NCI-H2227 treated with DMSO at 0.1 percent for 48 hours (cell line): ENCODE results near the gene LRP2BP.
"Not testable (repeated sequence)": the region's sequence is repeated elsewhere in the genome, so short reads cannot be mapped to it uniquely, and the experiment has no call there.

ENCODE experiments used
- DNase-seq: peaks from one replicate; lab custom pipeline; 2025; lab: John Stamatoyannopoulos, UW

Gene LRP2BP

DNA sequence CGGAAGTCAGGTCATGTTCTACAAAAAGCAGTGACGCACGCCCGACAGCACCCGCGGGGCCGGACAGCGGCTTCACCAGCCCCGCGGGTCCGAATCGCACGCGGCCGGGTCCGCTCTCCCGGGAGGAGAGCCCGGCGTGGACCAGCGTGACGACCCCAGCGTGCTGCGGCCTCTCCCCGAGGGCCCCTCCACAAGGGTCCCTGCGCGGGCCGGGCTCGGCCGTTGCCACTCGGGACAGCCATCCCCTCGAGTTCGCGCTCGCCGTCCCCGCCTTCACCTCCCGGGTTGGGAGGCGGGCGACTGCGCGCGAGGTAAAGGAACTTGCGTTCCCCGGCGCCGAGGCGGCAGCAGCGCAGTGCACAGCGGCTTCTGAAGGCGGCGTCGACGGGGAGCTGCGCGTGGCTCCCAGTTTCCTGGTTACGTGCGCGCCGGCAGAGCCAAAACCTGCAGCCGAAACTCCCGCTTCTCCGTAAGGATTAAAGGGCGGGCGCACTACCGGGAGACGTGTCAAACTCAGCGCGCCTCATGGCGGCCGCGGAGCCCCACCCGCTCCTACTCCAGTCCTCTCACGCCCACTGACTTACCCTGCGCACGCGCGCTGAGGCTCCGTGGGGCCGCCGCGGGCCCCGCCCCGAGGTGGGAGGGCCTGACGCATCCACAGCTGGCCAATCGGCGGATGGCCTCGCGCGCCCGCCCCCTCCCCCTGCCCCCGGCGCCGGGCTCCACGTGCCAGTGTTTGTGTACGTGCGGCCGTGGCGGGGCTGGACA, 416 bp upstream of the LRP2BP start:
- DNase-seq: peak; percentile 92

DNA sequence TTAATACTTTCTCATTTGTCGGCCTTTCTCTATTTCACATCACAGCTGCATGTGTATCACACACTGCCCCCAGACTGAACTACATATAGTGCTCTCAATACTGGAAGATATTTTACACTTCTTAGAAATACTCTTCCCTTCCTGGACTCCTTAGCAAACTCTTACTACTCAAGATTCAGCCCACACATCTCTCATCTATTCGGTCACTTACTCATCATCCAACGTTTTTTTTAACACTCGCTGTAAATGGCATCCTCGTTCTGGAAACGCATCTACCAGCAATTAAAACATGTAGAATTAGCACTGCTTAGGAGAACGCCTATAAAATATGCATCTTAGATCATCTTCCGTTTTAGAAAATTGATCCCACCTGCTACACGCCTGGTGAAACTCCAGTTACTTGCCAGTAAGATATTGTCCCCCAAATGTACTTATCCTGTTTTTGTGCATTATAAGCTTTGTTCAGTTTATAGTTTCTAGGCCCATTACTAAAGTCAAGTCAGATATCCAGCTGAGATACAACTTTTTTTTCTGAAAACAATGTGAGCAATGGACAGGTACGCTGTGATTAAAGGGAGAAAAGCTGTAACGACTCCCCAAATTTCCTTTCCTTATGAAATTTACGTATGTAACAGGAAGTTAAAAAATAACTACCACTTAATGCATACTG, 1.0 kb downstream of the LRP2BP start:
- DNase-seq: peak; percentile 4

DNA sequence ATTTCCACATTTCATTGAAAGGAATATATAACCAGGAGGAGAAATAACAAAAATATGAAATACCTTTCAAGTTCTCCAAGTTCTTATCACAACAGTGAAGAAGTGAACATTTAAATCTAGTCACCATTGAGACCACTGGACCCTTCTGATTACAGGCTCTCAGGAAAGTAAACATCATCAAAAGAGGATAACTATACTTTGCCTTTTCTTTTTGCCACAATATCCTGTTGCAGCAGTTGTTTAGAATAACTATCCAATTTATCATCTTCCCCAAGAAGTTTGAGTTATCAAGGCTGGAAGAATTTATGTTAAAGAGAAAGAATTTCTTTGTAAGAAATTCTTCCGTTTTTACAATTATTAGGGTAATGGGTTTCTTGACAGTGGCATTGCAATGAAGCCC, 3.6 kb downstream of the LRP2BP start:
- no peak for DNase-seq

DNA sequence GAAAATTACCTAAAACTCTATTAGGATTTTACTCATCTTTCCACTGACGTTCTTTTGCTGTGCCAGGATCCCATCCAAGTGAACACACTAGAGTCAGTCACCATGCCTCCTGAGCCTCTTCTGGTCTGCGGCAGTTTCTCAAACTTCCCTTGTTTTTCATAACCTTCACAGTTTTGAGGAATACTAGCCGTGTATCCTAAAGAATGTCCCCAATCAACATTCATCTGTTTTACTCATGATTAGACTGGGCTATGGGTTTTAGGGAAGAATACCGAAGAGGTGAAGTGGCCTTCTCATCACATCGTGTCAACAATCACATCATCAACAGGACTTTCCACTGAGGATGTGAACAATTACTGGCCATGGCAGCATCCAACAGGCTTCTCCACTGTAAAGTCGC, 4.8 kb downstream of the LRP2BP start:
- DNase-seq: no peak

DNA sequence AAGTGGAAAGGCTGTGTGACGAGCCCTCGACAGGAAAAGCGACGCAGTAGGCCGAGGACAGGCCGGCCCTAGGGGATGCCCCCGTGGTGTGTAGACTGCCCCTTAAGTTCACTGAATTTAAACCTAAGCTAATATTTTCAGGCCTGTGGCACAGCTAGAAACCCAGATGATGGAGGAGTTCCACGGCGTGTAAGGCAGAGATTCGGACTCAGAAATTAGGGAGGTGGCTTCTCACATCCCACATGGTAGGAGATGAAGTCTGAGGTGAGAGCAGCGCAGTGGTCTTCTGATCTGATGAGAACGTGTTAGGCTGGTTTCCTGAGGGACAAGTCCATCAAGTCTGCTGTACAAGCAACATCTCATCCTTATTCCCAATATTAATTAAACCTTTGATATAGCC, 7.8 kb downstream of the LRP2BP start:
- no peak for DNase-seq

DNA sequence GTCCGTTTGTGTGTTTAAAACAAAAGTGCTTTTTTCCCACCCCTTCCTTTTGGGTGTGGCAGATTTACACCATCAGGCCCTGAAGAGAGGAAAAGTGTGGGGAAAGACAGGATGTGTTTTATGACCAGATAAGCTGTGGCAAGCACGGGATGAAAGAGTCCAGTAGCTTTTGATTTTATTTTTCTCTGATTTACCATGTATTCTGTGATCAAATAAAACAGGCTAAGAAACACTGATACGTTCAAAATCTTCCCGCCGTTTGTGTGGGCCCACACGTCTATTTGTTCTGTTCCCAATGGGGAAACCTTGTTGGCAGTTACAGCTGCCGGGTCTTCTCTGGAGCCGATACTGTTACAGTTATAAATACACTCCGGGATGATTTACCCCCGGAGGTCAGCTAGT, 10.8 kb downstream of the LRP2BP start:
- DNase-seq: peak; percentile 27

DNA sequence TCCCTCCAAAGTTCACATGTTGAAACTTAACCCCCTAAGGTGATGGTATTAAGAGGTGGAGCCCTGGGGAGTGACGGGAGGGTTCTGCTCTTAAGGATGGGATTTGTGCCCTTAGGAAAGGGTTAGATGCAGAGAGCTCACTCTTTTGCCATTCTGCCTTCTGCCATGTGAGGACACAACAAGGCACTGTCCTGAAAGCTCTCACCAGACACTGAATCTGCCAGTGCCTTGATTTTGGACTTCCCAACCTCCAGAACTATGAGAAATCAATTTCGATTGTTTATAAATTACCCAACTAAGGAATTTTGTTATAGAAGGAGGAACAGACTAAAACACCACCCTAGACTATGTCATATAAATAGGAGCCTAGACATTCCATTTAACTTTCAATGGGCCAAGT, 11.7 kb downstream of the LRP2BP start:
- no peak for DNase-seq

DNA sequence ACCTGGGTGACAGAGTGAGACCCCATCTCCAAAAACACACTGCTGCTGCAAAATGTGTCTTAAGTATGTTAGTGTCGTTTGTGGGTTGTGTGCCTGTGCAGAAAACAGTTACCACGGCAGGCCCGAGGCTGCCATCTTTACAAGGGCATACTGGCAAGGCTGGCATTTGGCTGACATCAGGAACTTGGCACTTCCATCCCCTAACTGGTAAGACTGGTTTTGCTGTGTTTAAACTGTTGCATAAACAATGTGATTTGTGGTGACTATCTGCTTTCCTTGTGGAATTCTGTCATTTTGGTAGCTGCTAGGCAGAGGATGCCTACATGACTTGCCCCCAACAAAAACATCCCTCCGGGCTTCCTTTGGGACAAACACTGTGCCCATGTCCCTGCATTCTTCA, 12.3 kb downstream of the LRP2BP start:
- no peak for DNase-seq

DNA sequence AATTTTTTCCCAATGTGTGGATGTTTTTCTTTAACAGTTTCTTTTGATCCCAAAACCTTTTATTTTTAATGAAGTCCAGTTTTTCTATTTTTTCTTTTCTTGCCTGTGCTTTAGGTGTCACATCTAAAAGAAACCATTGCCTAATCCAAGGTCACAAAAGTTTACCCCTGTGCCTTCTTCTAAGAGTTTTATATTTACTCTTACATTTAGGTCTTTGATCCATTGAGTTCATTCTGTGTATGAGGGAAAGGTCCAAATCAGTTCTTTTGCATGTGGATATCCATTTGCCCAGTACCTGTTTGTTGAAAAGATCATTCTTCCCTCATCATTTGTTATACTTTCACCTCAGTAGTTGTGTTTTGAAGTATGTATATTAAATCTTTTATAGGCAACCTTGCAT, 13.0 kb downstream of the LRP2BP start:
- DNase-seq: no peak

DNA sequence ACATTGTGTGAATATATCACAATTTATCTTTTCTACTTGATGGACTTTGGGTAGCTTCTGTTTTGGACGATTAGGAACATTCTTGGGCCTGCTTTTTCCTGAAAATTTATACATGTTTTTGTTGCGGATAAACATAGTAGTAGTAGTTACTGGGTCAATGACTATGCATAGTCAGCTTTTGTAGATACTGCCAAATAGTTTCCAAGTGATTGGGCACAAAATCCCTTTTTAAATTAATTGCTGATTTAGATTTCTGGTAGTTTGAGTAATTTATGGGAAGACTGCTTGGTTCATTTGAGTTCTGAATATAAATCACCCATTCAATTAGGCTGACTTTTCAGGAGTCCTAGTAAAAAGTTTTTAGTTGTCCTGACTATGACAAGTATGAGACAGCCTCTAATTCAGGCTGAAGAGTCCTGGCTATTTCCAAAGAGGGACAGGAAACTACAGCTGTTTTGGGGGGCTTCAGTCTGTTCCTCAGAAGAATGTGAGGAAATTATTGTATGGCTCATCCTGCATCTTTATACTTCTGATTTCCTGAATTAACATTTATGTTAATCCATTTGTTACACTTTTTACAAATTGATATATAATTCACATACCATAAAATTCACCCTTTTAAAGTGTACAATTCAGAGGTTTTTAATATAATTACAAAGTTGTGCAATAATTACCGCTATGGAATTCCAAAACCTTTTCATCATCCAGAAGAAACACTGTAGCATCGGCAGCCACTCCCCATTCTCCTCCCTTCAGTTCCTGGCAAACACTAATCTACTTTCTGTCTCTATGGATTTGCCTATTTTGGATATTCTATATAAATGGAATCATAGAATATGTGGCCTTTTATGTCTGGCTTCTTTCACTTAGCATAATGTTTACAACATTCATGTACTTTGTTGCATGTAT, 14.2 kb downstream of the LRP2BP start:
- DNase-seq: no peak

DNA sequence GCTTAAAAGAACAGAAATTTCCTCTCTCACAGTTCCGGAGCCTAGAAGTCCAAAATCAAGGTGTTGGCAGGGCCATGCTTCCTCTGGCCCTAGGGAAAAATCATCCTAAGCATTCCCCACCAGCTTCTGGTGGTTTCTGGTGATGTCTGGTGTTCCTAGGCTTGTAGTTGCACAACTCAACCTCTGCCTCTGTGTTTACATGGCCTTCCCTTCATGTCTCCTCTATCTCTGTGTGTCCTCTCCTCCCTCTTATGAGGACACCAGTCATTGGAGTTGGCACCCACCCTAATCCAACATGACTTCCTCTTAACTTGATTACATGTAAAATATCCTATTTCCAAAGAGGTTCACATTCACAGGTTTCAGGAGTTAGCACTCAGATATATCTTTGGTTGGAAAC, 15.4 kb downstream of the LRP2BP start:
- no peak for DNase-seq

DNA sequence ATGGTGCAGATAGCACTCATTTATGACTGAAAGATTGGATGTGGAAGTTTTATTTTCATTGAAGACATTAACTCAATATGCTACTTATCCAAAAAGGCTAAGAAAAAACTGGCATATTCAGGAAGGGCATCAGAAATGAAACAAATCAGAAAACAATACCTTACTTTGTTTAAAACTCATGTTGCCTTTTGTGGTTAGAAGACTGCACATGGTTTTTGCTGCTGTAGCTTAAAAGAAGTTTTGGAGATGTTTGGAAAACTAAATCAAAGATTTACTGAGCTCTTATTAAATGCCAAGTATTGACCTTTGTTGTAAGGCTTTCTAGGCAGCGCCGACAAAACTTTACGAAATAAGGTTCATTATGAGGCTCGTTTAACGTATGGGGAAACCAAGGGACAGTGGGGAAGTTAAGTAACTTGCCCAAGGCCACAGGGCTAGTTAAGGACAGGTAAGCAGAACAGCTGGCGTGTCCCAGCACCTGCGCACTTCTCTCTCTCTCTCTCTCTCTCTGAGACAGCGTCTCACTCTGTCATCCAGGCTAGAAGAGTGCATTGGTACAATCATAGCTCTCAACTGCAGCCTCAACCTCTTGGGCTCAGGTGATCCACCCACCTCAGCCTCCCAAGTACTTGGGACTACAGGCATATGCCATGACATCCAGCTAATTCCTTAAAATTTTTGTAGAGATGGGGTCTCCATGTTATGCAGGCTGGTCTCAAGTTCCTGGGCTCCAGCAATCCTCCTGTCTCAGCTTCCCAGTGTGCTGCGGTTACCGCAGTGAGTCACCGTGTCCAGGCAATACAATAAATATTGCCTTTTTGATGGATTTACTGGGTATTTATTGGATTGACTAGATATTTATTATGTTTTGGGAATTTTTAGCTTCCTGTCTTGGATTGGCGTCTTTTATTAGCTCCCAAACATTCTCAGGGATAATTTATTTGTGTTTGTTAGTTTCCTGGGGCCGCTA, 16.1 kb downstream of the LRP2BP start:
- DNase-seq: no peak

DNA sequence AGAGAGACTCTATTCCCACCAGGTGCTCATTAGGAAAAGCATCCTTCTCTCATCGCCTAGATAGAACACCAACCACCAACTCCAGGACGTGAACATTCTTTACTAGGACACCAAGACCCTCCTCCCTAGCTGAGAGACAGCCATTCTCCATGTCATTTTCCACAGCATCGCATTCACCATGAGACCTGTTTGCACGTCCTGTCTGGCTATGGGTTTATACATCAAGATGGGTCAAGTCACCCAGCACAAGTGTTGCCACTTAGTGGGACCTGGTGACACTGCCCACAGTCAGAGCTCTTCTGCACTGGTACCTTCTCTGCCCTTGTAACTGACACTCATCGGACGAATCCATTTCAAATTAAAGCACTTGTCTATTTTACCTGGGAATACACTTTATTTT, 17.5 kb downstream of the LRP2BP start:
- DNase-seq: no peak

DNA sequence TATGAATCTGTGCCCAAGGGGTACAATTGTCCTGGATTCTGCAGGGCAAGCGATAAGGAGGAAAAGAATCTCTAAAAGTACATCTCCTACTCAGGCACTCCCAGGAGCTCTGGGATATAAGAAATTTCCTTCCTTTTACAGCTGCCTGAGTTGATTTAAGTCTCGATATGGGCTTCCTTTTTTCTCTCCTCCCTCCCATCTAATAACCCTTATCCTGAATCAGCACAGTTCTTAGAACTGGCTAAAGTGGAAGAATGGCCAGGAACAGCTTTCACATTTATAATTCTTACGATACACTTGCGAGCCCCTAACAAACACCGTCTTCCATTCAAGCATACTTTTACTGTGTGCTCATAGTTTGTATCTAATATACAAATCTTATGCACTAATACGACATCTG, 21.2 kb downstream of the LRP2BP start:
- DNase-seq: no peak

DNA sequence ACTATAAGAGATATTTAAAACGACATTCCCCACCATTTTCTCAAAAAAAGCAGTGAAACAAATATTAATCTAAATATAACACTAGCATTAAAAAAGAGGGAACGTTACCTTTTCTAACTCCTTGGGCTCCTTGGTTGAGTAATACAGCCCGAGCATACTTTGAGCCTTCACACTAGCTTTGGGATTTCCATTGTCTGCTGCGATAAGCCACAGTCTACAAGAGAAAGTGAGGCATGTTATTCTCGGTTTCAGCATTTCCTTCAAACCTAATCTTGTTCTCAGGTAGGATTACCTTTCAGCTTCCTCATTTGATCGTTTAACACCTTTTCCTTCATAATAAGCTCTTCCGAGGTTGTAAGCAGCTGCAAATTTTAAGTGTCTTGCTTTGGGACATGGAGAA, 21.7 kb downstream of the LRP2BP start:
- DNase-seq: no peak

DNA sequence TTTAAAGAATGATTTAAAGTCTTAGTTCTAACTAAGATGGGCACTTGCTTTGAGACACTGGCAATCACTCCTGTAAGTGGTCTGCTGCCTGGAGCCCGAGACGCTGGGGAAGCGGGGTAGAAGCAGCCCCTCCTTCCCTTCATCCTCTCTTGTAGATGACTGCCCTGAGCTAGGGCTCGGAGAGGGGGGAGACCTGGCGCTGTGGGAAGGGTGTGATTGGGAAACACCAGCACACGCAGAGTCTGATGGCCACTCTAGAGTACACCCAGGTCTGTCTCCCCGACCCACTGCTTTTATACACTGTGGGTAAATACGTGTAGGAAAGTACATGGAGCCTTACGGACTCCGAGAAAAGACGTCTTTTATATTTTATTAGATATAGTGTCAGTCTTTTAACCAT, 24.0 kb downstream of the LRP2BP start:
- no peak for DNase-seq

DNA sequence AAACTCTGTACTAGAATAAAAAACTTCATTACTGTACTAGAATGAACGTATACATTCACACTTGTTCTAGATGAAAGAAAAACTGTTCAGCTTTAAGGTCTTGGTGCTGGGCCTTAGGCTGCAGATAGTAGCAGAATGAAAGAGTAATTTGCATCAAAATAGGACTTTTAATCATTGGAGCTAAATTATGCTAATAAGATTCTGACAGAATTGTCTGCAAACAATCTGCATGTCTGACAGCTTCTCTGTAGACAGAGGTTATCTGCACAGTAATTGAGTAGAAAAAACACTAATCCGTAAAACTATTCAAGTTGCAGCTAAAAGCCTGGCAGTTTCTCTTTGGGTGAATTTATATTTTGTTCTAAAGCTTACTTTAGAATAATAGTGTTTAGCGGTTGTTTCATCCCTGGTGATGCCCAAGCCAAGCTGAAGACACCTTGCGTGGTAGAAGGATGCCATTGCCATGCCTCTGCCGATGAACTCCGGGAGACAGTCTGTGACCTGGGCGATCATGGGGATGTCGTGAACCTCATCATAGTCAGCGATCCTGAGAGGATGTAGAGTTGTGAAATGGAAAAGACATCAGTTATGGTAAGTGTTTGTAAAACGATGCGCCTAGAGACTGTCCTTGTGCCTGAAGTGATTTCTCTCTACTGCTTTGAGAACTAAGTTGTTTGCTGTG, 25.3 kb downstream of the LRP2BP start:
- no peak for DNase-seq

DNA sequence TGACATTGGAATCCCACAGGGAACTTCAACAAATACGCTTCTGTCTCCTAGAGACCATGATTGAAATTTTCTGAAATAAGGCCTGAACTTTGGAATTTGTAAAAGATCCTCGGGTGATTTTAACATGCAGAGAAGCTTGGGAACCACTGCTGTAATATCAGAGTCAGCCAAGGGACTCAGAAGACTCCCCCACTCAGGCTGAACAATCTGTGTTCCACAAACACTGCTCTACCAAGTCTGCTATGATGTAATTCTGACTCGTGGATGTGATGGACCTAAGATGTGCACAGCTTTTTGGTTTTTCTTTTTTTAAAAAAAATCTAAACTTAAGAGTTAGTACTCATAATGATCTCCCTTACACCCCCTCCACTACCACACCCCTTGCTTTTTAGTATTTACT, 26.0 kb downstream of the LRP2BP start:
- DNase-seq: no peak

DNA sequence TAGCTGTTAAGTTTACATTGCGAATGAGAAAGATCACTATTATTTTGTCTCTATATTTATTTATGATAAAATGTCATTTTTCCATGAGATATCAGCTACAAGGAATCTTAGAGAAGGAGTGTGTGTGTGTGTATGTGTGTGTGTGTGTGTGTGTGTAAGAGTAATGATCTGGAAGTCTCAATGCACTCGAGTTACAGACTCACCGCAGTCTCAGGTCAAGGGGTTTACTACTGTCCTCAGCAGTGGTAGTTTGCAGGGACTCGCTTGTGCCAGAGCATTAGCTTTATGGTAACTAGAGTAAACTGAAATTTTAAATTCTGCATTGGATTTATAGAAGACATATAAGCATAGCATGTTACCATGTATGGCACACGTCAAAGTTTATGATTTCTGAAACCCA, 30.8 kb downstream of the LRP2BP start:
- no peak for DNase-seq

DNA sequence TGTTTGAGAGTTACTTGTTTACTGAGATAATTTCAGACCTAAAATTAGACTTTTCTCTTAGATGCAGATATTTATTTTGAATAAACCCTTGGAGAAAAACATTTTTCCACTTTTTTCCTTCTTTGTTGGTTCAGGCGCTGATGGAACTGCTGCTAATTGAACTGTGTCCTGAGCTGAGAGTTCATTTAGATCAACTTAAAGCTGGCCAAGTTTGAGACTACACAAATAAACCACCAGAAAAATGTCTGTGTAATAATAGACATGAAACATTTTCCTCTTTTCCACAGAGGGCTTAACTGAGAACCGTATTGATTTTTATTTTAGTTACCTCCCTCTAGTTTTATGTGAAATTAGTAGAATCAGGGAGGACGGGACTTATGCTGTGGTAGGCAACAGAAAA, 32.5 kb downstream of the LRP2BP start:
- no peak for DNase-seq

DNA sequence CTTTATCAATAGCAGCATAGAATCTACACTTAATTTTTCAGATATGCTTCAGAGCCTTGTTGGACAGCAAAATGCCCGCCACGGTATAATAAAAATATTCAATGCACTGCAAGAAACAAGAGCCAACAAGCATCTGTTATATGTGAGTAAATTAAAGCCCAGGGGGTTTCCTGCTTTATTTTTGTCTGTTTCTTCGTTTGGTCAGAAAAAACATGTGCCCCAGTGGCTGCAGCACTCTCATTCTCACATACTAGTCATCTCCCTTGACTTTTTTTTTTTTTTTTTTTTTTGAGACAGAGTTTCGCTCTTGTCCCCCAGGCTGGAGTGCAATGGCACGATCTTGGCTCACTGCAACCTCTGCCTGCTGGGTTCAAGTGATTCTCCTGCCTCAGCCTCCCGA, 33.2 kb downstream of the LRP2BP start:
- DNase-seq: not testable (repeated sequence)
